ENCODE measurements around the gene LIN28B. TPM values are rescaled to one million over a fixed set of nuclear protein-coding genes. Genes with fewer than 3 reads are reported as not detected.
"Not testable (repeated sequence)": the region's sequence is repeated elsewhere in the genome, so short reads cannot be mapped to it uniquely, and the experiment has no call there.

LIN28B gene
- total RNA-seq, 1 donor from 2014 or later = 73.2 TPM

DNA sequence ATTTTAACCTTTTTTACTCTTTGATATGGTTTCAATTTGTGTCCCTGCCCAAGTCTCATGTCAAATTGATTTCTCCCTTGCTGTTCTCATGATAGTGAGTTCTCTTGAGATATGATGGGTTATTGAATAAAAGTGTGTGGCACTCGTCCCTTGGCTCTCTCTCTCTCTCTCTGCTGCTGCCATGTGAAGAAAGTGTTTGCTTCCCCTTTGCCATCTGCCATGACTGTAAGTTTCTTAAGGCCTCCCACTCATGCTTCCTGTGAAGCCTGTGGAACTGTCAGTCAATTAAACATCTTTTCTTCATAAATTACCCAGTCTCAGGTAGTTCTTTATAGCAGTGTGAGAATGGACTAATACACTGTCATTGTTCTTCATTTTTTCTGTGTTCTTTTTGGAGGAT lies 48.5 kb downstream of the LIN28B start:
- Mint-ChIP-seq H3K4me1 (peaks cover 16% of the 10 kb centered on the region), H3K36me3 (ENCODE audit: low read depth) (peaks cover 28% of the 10 kb centered on the region), H3K9me3 (peaks cover 3% of the 10 kb centered on the region), H3K27me3 (ENCODE audit: low read depth) (no peaks in the 10 kb centered on the region), H3K27ac (ENCODE audit: unreplicated experiment) (peak overlapping the region; percentile 37), H3K4me3 (no peak overlapping the region)
- TF ChIP-seq, protein P1, sequence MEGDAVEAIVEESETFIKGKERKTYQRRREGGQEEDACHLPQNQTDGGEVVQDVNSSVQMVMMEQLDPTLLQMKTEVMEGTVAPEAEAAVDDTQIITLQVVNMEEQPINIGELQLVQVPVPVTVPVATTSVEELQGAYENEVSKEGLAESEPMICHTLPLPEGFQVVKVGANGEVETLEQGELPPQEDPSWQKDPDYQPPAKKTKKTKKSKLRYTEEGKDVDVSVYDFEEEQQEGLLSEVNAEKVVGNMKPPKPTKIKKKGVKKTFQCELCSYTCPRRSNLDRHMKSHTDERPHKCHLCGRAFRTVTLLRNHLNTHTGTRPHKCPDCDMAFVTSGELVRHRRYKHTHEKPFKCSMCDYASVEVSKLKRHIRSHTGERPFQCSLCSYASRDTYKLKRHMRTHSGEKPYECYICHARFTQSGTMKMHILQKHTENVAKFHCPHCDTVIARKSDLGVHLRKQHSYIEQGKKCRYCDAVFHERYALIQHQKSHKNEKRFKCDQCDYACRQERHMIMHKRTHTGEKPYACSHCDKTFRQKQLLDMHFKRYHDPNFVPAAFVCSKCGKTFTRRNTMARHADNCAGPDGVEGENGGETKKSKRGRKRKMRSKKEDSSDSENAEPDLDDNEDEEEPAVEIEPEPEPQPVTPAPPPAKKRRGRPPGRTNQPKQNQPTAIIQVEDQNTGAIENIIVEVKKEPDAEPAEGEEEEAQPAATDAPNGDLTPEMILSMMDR (conservative IDR thresholded peaks at IDR 0.05) = no peak
- no peak for DNase-seq (ENCODE audit: low read depth, low spot score)

DNA sequence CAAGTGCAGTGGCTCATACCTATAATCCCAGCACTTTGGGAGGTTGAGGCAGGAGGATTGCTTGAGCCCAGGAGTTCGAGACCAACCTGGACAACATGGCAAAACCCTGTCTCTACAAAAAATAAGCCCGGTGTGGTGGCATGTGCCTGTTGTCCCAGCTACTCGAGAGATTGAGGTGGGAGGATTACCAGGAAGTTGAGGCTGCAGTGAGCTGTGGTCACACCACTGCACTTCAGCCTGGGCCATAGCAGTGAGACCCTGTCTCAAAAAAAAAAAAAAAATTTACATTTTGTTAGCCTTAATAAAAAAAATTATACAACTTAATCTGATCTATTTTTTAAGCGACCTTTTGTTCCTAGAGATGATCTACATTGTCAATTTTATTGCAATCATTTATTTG lies 56.6 kb downstream of the LIN28B start:
- not testable (repeated sequence) for H3K4me3 Mint-ChIP-seq; H3K27ac Mint-ChIP-seq (ENCODE audit: unreplicated experiment); H3K9me3 Mint-ChIP-seq; H3K36me3 Mint-ChIP-seq (ENCODE audit: low read depth); H3K27me3 Mint-ChIP-seq (ENCODE audit: low read depth); DNase-seq (ENCODE audit: low read depth, low spot score)
- H3K4me1 Mint-ChIP-seq = peaks cover 13% of the 10 kb centered on the region

DNA sequence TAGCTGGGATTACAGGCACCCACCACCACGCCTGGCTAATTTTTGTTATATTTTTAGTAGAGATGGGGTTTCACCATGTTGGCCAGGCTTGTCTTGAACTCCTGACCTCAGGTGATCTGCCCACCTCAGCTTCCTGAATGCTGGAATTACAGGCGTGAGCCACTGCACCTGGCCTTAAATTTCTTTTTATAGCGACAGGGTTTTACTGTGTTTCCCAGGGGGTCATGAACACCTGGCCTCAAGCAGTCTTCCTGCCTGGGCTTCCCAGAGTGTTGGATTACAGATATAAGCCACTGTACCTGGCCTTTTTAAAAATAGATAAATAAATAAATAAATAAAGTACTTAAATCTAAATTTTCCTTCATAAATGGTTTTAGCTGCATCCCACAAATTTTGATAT lies 57.5 kb downstream of the LIN28B start:
- Mint-ChIP-seq H3K4me1 (peaks cover 13% of the 10 kb centered on the region), H3K27ac (ENCODE audit: unreplicated experiment) (no peak overlapping the region), H3K9me3 (no peaks in the 10 kb centered on the region), H3K36me3 (ENCODE audit: low read depth) (peaks cover 4% of the 10 kb centered on the region), H3K4me3 (no peak overlapping the region), H3K27me3 (ENCODE audit: low read depth) (no peaks in the 10 kb centered on the region)
- DNase-seq (ENCODE audit: low read depth, low spot score) = no peak
- TF ChIP-seq, protein P1 (conservative IDR thresholded peaks at IDR 0.05) = no peak

DNA sequence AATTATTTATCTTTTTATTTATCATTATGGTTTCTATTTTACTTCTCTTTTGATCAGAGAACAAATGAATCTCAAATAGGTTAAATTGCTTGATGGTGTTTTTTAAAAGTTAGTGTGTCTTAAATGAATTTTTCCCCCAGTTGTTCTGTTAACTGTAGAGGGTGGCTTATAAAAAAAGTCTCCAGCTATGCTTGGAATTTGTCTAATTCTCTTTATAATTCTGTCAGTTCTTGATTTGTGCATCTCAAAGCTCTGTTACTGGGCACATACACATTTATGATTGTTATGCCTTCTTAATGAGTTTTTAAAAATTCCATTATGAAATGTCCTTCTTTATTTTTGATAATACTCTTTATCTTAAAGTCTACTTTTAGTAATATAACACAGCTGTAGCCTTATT lies 58.0 kb downstream of the LIN28B start:
- no peak for DNase-seq (ENCODE audit: low read depth, low spot score)
- TF ChIP-seq, protein P1 (conservative IDR thresholded peaks at IDR 0.05) = no peak
- Mint-ChIP-seq H3K27me3 (ENCODE audit: low read depth) (no peaks in the 10 kb centered on the region), H3K36me3 (ENCODE audit: low read depth) (peaks cover 4% of the 10 kb centered on the region), H3K4me3 (no peak overlapping the region), H3K4me1 (peaks cover 13% of the 10 kb centered on the region), H3K27ac (ENCODE audit: unreplicated experiment) (no peak overlapping the region), H3K9me3 (no peaks in the 10 kb centered on the region)

DNA sequence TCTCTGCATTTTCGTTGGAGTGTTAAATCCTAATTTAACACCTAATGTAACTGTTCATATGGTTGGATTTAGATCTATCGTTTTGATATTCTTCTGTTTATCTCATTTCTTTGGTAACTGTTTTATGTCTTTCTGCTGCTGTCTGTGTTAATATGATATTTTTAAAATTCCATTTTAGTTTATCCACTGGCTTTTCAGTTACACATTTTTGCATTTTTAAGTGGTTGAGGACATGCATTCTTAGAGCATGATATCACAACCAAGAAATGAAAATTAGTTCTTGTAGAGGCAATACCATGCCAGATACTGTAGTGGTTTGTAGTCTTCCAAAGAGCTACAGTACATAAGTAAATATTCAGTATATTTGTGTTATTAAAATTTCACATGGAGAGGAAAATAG lies 58.6 kb downstream of the LIN28B start:
- DNase-seq (ENCODE audit: low read depth, low spot score) = no peak
- H3K9me3 Mint-ChIP-seq = no peaks in the 10 kb centered on the region
- peaks cover 13% of the 10 kb centered on the region for H3K4me1 Mint-ChIP-seq
- peaks cover 4% of the 10 kb centered on the region for H3K36me3 Mint-ChIP-seq (ENCODE audit: low read depth)
- H3K27me3 Mint-ChIP-seq (ENCODE audit: low read depth) = no peaks in the 10 kb centered on the region
- no peak overlapping the region for H3K4me3 Mint-ChIP-seq
- H3K27ac Mint-ChIP-seq (ENCODE audit: unreplicated experiment) = no peak overlapping the region
- TF ChIP-seq, protein P1 (conservative IDR thresholded peaks at IDR 0.05) = no peak

DNA sequence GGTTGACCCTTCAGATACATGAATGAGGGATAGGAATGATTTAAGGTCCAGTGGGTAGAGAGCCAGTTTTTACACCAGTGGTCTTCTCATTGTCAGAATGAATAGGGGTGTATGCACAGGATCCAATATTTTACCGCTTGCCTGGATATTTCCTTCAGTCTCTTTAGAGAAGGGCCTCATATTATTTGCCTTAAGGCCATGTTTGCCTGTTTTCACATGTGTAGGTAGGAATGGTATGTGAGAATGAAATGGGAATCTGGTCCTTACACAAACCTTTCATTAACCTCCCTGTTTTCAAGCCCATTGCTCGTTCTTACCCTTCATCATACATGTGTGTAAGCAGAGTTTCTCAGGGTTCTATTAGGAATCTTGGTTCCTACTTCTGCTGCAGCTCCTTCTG lies 62.4 kb downstream of the LIN28B start:
- TF ChIP-seq, protein P1 (conservative IDR thresholded peaks at IDR 0.05) = no peak
- DNase-seq (ENCODE audit: low read depth, low spot score) = no peak
- Mint-ChIP-seq H3K36me3 (ENCODE audit: low read depth) (no peaks in the 10 kb centered on the region), H3K27ac (ENCODE audit: unreplicated experiment) (no peak overlapping the region), H3K4me3 (no peak overlapping the region), H3K4me1 (peaks cover 20% of the 10 kb centered on the region), H3K27me3 (ENCODE audit: low read depth) (no peaks in the 10 kb centered on the region), H3K9me3 (no peaks in the 10 kb centered on the region)
